PFSK-1 (cell line): ENCODE data around the gene GTSF1L.

Source experiments
- POLR2AphosphoS5 ChIP-seq: IDR thresholded peaks from 2 replicates; pipeline ENCODE4 v1.6.1; 2012; ENCODE audit warnings: low read depth, mild to moderate bottlenecking, control low read depth, low read length, moderate library complexity
- SIN3A ChIP-seq: IDR thresholded peaks from 2 replicates; pipeline ENCODE4 v1.6.1; 2012; ENCODE audit warnings: mild to moderate bottlenecking, low read length, moderate library complexity, borderline replicate concordance; ENCODE audit not compliant: insufficient read depth
- TF ChIP-seq, protein P1 (sequence below), 2 experiments: IDR thresholded peaks; 2 replicates each; pipeline versions ENCODE4 v1.6.1 to v1.8.0; 2011 to 2012; ENCODE audit warnings: low read depth in 2 of 2, low read length in 2 of 2, control low read depth in 1 of 2, inconsistent platforms in 1 of 2, mild to moderate bottlenecking in 1 of 2, moderate library complexity in 1 of 2; ENCODE audit not compliant: insufficient read depth in 1 of 2

DNA sequence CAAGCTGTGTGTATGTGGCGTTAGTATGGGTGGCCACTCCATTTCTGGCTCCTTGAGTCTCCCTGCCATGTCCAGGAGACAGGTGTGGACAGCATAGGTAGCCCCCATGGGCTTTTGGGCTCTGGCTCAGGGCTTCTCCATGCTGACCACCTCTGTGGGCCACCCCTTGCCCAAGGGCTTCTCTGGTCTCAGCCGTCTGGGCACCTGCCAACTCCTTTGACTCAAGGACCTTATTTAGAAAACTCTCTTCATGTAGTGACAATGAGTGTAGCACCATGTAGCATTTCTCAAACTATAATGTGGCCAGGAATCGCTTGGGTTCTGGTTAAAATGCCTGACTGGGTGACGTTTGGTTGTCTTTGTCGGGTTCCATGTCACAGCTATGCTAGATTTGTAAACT is 5.1 kb upstream of the GTSF1L start:
- TF ChIP-seq, protein P1, sequence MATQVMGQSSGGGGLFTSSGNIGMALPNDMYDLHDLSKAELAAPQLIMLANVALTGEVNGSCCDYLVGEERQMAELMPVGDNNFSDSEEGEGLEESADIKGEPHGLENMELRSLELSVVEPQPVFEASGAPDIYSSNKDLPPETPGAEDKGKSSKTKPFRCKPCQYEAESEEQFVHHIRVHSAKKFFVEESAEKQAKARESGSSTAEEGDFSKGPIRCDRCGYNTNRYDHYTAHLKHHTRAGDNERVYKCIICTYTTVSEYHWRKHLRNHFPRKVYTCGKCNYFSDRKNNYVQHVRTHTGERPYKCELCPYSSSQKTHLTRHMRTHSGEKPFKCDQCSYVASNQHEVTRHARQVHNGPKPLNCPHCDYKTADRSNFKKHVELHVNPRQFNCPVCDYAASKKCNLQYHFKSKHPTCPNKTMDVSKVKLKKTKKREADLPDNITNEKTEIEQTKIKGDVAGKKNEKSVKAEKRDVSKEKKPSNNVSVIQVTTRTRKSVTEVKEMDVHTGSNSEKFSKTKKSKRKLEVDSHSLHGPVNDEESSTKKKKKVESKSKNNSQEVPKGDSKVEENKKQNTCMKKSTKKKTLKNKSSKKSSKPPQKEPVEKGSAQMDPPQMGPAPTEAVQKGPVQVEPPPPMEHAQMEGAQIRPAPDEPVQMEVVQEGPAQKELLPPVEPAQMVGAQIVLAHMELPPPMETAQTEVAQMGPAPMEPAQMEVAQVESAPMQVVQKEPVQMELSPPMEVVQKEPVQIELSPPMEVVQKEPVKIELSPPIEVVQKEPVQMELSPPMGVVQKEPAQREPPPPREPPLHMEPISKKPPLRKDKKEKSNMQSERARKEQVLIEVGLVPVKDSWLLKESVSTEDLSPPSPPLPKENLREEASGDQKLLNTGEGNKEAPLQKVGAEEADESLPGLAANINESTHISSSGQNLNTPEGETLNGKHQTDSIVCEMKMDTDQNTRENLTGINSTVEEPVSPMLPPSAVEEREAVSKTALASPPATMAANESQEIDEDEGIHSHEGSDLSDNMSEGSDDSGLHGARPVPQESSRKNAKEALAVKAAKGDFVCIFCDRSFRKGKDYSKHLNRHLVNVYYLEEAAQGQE (IDR thresholded peaks at IDR 0.05; ENCODE audit: insufficient read depth in 1 of 2, low read depth in 2 of 2, low read length in 2 of 2) = no peak
- TF ChIP-seq SIN3A (no peak), POLR2AphosphoS5 (no peak)
